Activated T-cell treated with anti-CD3 and anti-CD28 coated beads, Interleukin-2, amount 50 U/mL, for 1 hour (primary cell): ENCODE data around the gene HOXA3.

Source experiments
- DNase-seq: peaks from one replicate; pipeline ENCODE4 v3.0.0-alpha.2; 2020

The HOXA3 gene

DNA sequence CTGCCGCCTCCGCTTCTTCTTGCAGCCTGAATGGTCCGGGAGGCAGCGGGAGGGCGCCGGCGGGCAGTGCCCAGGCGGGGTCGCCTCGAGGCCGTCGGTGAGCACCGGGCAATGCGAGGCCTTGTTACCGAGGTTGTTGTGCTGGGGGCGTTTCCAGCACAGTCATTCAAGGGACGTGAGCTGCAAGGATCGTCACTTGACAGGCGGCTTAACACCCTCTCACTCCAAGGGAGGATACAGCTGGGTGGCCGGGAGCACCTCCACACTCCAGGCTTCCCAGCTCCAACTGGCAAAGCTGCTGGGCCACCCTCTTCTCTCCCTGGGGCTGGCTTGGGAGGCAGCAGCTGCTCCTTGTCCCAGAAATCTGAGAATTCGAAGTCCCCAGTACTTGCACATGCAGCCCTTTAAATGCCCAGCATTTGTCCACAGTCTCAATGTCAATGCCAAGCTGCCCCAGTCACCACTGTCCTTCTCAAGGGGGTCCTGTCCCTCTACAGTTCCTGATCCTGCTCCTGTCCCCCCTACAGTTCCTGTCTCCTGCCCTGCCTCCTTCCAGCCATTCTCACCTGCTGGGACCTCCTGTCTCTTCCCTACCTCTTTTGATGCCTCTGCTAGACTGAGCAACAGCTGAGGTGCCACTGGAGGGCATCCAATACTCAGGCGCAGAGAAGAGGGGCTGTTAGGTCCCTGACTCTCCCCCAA is 37.1 kb upstream of the HOXA3 start:
- DNase-seq = peak; percentile 33

DNA sequence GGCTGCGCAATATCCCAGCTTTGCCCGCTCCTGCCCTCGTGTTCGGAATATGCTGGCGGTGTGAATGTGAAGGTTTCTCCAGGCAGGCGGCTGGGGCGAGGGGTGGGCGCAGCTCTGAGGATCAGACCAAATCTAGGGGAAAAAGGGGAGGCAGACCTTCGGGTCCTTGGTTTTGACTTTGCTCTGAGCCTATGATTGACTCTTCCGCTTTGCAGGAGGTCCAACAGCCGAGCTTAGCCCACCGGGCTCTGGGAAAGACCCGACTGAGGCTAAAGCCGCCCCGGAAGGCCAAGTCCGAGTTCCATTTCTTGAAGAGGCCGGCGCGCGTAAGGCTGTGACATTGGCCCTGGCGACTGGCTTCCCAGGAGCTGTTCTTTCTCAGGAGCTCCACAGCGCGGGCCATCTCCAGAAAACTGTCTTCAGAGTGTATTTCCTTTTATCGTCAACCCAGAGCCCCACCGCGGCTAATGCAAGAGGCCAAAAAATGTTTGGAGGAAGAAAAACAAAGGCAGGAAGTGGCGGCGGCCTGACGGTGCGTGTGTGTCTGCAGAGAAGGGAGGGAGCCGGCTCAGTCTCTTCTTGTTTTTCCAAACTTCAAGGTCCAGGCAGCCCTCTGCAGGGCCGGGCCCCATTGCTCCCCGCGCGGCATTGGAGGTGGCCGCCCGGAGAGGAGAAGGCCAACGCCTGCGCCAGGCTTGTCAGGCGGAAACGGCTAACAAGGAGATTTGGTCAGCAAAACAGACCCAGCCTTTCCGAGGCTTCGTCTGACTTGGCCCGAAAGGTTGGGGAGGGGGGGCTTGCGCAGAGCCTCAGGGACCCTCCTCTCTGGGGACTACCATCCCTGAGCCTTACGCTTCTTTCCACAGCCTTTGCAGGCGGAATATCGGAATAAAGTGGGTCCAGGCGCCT is 36.3 kb upstream of the HOXA3 start:
- DNase-seq = peak; percentile 54

DNA sequence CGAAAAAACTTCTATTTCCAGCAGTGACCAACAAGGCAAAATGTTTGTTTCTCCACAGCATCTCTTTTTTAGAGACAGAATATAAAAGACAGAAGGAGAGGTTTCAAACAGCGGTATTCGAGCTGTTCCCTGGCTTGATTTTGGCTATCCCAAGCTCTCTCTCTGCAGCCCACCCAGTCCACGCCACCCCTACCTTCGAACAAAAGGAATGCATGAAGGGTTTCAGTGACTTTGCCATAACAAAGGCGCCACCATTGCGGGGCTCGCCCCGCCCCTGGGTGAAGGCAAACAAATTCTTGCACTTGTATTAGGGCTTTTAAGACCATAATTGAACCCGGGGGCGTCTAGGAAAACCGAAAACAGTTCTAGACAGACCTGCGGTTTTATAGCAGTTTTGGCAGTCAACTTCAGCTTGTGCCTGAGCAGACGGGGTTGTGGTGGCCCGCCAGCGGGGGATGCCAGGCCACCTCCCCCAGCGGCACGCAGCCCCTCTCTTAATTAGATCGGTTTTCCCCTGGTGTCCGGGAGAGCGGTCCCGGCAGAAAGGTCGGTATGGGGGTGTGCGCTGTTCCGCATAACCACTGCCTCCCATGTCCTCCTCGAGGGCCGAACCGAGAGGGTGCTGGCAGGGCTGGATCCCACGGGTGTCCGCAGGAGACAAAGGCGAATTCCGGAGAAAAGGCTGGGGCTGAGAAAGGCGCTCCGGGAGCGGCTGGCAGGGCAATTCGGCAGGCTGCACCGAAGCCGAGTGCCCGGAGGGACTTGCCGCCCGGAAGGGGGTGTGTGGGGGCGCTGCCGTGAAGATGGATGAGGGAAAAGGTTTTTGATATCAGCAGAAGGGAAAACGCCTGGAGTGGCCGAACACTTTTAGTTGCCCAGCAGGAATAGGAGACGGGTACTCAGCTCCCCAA is 35.3 kb upstream of the HOXA3 start:
- peak; percentile 27 for DNase-seq

DNA sequence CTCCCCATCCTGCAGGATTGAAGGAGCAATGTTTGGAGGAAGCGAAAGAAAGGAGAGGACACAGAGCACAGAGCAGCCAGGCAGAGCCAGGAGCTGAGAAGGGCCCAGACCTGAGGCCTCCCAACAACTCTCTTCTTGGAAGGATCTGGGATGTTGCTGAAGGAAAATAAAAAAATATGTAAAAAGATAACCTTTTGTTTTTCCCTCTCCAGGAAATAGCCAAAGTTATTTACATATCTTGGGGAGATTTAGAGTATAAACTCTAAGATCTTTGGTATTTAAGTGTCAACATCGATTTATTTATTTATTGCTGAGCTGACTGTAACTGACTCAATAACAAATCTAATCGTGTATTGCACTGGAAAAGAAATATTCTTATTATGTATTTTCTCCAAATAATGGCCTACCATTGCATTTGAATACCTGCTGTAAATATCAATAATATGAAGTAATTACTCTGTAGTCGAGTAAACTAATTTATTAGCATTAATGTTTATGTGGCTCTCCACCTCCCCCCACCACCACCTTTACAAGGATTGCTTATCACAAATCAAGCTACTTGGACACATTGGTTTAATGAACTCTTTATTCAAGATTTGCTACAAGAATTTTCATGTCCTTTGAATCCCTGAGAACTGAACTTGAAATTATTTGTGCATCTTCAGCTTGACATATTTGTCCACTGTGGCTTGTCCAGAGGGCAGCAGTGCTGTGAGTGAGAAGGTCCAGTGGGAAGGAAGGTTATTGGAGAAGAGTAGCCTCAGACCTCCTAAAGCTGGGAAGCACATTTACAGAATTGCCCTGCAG is 34.5 kb upstream of the HOXA3 start:
- peak; percentile 11 for DNase-seq

DNA sequence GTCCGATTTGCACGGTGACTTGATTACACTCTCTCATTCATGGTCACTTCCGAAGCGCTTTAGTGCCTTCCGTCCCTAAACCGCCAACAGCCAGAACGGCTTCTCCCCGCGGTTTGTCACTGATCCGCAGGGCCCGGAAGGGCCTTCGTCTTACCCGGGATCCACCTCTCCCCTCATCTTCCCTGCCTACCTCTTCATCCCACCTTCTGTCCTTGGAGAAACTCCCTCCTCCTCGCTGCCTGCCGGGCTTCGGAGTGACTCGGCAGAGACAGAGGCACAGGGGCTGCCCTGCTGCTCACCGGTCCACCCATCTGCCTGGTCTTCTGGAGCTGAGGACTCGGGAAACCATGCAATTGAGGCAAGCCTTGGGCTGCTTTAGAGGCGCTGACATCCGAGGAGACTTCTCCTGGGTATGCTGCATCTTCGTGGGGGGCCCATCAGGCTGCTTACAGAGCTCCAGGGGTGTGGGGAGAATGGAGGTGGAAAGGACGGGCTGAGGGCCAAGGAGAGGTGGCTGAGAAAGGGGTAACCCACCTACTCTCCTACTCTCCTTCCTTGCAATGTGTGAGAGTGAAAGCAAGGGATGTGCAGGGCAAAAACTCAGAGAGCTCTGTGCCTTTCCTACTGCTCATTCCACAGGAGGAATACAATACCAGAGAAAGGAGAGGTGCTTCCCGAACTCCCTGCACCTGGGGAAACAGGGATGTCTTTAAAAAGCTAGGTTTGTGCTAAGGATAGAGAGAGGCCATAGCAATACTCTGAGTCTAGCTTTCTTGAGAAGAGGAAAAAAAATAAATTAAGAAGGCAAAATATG is 33.7 kb upstream of the HOXA3 start:
- DNase-seq = peak; percentile 26

DNA sequence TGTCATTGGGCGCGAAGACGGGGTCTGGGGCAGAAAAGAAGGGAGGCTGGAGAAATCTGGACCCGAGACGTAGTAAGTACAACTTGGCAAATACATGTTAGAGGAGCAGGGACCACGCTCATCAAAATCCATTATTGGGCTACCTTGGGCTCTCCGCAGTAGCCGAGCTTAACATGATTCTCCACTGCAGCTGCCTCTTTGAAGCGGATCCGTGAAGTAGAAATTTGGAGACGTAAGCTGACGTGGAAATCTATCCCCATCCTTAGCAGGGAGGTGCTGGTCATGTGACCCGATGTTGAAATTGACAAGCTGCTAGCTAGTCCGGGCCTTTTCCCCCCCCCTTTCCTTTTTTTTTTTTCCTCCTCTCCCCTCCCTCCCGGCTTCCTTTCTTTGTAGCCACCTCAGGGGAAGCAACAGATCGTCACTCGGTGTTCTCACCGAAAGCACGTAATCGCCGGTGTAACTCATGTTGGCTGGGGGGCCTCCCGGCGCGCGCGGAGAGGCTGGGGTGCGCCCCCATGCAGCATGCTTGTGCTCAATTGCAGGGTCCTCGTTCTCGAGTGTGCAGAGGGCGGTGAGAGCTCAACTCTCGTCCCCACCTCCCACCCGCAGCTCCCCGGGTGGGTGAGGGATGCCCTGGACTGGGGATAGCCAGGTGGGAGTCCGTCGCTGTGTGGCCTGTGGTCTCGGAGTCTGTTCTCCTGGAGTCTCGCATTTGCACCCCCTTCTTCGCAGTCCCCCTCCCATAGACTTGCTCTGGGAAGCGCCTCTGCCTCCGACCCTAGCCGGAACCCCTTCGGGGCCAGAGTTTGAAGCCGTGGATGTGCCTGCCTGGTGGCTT is 32.9 kb upstream of the HOXA3 start, which contains the start of gene HOXA11:
Gene HOXA11, minus strand, starts transcription at position 220 of the 841 bp plus-strand sequence. Its CDS starts 88 bp downstream, at position 132.
- peak; percentile 26 for DNase-seq

DNA sequence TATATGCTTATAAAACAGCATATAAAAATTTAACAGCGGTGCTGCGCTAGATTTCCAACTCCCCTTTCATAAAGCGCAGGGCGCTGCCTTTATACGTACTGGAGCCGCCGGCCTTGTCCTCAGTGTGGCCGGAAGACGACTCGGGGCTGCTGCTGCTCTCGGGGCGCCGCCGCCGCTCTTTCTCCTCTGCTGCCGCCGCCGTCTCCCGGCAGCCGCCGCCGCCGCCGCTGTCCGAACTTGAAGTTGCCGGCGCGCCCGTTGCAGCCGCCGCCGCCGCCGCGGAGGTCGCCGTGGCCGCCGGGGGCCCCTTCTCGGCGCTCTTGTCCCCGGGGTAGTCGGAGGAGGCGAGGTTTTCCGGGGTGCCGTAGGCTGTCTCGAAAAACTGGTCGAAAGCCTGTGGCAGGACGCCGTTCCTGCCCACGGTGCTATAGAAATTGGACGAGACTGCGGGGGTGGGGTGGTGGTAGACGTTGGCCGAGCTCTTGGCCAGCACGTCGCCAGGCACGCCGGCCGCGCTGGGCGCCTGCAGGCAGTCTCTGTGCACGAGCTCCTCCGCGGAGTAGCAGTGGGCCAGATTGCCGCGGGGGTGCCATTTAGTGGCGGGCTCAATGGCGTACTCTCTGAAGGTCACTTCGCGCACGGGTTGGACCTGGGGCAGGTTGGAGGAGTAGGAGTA is 32.1 kb upstream of the HOXA3 start:
- peak; percentile 40 for DNase-seq

DNA sequence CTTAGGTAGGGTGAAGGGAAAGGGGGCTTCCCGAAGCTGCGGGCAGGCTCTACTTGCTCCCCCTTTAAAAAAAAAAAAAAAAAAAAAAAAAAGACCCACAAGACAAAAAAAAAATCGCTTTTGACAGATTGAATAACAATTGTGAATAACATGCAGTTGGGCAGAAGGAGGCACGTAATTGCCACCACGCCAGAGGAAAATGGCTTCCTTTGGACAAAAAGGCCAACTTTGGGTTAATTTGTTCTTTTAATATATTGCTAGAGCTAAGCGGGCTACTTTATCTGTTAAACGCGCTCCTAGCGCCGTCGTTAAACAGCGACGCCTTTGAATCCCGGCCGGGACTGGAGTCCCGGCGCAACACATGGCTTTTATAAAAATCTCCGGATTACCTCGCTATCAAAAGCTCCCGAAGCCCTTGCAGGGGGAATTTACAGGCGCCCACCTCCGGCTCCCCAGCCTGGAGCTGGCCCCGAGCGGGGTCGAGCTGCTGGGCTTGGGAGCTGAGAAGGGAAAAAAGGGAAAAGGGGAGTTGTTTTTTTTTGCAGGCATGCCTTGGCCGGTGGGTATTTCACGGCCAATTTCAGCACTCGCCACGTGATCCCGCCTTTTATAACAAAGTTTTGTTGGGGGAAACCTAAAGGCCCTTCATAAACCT is 31.4 kb upstream of the HOXA3 start:
- DNase-seq = peak; percentile 27

DNA sequence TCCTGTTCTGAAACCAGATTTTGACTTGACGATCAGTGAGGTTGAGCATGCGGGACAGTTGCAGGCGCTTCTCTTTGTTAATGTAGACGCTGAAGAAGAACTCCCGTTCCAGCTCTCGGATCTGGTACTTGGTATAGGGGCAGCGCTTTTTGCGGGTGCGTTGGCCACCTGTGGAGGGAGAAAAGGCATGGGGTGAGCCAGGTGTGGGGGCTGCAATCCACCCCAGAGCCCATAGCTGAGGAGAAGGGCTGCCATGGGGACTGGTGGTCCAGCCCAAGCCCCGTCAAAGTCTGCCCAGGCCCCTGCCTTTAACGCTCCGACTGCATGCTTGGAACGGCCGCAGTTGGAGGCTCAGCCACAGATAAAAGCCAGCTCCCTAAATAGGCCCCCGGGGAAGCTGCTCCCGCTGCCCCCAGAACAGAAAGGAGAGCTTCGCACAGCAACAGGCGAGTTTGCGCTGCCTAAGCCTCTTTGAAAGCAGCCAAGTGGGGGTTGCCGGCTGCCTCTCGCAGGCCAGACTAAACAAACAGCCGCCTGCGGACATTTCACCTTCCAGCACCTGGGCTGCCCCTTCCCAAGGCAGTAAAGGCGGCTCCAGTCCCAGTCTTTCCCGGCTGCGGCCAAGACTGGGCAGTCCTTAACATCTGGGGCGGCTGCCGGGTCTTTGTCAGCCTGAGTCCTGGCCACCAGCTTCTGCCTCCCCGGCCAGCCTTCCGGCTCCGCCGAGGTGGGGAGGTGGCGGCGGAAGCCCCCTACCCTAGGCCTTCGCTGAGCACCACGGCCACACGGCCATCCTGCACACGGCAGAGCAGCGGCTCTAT is 30.7 kb upstream of the HOXA3 start:
- DNase-seq = peak; percentile 30

DNA sequence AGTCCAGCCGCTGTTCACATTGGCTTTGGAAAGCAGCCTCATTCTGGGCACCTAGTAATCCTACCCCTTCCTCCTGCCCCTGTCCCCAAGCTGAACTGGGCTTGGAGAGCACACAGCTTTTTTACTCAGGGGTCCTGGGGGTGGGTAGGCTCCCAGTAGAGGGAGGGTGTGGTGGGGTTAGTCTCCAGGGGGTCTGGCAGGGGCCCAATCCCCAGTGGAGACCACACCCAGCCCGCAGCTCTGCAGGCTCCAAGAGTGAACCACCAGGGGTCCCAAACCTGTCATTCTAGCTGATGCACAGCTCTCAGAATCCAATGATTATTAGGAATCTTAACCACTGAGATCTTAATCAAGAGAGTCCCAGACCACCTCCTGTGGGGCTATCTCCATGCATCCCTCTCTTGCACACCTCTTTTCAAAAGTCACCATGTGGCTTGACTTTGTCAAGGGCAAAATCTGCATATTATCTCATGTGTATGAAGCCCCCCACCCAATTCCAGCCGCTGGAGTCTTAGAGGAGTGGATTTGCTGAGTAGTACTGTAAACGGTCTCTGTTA is 30.0 kb upstream of the HOXA3 start:
- DNase-seq = peak; percentile 8

DNA sequence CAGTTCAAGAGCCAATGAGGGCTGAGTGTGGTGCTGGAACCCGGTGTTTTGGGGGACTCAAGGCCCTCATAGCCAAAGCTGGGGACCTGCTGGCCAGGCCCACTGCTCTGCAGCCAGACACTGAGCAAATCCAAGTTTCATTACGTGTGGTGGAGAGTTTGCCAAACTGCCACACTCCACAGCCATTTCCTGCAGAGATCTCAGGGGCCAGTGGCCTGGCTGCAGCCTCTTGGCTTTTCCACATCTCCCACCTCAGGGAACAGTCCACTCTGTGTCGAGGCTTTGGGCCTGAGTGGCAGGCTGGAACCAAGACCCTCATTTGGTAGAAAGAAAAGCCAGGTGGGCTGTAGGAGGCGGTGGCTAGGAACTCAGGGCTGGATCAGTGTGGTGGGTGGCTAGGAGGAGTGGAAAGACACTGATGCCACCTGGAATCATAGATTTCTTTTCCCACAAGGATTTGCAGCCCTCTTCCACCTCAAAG is 29.5 kb upstream of the HOXA3 start:
- peak; percentile 15 for DNase-seq

DNA sequence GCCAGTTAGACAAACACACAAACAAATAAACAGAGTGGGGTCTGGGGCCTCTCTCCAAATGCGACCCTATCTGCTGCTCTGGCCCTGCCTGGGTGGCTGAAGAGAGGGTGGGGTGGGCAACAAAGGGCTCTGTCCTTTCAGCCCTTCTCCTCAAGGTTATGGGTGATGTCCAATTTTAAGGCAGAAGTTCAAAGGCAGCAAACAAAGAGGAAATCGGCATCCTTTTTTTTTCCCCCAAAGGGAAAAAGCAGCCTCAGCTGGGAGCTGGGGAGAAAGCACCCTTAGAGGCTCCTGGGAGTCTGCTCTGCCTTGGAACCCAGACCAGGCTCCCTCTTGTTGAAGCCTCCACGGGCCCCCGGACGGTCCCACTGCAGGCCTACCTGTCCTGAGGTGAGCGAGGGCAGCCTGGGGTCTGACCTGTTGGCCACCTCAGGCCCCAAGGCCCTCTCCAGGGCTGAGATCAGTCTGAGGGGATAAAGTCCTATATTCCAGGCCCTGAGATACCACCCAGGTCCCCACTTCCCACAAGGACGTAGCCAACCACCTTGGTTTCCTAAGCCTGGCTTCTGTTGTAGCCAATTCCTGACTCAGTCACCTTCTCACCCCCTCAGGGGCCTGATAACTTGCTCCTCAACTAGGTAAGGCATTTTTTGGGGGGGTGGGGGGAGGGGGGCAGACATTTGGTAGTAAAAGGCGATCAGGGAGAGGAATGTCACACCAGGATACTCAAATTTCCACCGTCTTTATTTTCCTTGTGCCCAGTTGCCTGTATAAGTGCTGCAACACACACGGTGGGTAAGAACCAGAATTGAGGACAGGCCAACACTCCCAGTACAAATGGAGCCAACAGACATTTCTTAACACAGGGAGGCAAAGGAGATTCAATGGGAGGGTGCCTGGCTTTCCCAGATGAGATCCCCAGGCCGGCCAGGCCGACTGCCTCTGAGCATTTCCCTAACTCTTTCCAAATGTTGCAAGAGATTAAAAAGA is 28.3 kb upstream of the HOXA3 start:
- peak; percentile 13 for DNase-seq

DNA sequence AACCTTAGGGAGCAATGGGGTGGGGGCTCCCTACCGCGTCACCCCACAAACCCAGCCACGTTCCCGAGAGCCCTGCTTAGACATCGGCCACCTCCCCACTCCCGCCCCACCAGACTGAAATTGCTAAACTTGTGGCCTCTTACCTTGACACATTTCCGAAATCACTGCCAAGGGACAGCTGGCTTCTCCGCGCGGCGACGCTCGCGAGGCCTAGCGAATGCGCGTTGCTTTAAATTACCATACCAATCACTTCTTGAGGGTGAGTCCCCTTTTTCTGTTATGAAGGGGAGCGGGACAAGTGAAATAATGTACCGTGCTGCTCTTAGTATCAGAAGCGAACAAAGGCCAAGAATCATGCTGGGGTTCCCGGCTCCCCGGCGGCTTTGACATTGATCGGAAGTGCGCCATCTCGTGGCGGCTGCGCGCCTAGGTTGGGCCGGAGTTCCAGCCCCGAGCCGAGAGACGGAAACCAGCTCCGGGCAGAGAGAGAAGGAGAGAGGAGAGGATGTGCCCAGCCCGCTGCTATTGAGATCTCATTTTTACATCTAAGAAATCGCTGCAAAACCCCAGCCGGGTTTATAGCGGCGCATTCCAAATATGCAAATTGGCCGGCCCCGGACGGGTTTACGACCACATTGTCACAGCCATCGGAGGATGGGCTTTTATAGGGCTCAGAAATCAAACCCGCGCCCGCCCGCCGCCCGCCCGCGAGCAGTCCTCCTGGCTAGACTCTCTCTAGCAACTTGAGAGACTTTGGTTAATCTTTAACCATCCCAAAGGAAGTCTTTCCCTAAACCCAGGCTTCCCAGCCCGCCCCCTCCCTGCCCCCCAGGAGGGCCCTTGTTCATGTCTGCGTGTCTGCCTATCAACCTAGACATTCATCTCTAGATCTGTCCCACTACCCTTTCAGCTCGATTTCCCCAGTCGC is 27.4 kb upstream of the HOXA3 start:
- peak; percentile 70 for DNase-seq

DNA sequence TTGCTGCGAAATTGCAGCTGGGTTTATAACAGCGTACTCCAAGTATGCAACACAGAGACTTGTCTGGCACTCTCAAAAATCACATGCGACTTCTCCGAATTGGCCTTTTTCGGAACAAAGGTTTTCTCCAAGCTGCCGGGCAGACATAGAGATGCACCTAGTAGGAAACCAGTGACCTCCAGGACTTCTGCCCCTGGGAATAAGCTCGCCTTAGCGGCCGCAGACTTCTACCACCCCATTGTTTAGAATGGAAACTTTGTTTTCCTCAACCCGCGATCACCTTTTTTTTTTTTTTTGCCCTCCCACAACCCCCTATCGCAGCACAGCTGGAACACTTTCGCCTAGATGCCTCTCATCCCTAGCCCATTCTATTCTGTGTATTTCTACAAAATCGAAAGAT is 26.6 kb upstream of the HOXA3 start:
- peak; percentile 14 for DNase-seq

DNA sequence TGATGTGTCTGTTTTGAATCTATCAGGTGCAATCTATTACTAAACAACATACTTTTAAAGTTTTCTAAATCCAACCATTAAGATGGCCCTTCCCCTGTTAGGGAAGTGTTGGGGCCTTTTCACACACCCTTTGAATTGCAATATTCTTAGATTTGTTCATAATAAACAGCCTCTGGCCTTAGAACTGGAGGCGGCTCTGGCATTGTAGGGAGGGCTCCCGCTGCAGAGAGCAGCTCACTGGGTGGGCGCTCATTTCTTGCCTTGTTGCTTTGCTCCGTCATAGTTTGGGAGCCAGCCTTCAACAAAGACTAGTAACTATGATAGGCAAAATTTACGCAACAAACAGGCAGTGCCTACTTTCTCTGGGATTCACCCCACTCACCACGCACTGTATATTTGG is 26.0 kb upstream of the HOXA3 start:
- DNase-seq = no peak
